Endothelial cell of umbilical vein (primary cell): ENCODE results near the gene RNGTT. TPM values are rescaled to one million over a fixed set of nuclear protein-coding genes. Genes with fewer than 3 reads are reported as not detected.

Source experiments
- BruUV-seq: library from RNA; stranded (reverse); fragments of 400-500 nt; replicated peaks from 2 replicates; lab custom pipeline; 2021; lab: Mats Ljungman, UMichigan
- CTCF ChIA-PET: fragments of 300-600, 350-600 bp; sonication (Branson Sonifier 250); formaldehyde crosslinking; loops from one replicate; lab custom pipeline; 2021; ENCODE audit warnings: antibody characterized with exemption, inconsistent platforms; lab: Charles Lee
- POLR2A ChIA-PET: fragments of 300-600, 350-600 bp; sonication (Branson Sonifier 250); formaldehyde crosslinking; loops from one replicate; lab custom pipeline; 2021; ENCODE audit warnings: antibody characterized with exemption, inconsistent platforms; lab: Charles Lee
- DNase-seq: peaks from one replicate; pipeline ENCODE4 v3.0.0-alpha.2; 2011; ENCODE audit warnings: low read depth, low spot score
- FAIRE-seq: peaks from 2 replicates; lab custom pipeline; 2011; peaks lifted over from hg19 to GRCh38; lab: Jason Lieb, UNC
- H2AFZ ChIP-seq: 2 replicates; pipeline ENCODE4 v1.6.0; 2012; ENCODE audit warnings: low read depth, low read length, control low read depth, inconsistent platforms
- H3K27ac ChIP-seq: 2 replicates; pipeline ENCODE4 v1.5.1; 2011; ENCODE audit warnings: low read depth, mild to moderate bottlenecking, control low read depth, low read length, moderate library complexity; ENCODE audit not compliant: insufficient read depth
- H3K27me3 ChIP-seq, 2 experiments: 2 replicates each; pipeline versions ENCODE4 v1.6.0 to v1.6.1; 2011; ENCODE audit warnings: low read length in 2 of 2, mixed read lengths in 1 of 2; ENCODE audit not compliant: control insufficient read depth in 2 of 2, insufficient read depth in 2 of 2
- H3K36me3 ChIP-seq, 2 experiments: 2 replicates in 1 of 2; 3 replicates in 1 of 2; pipeline ENCODE4 v1.5.1; 2011; ENCODE audit warnings: low read length in 2 of 2, mild to moderate bottlenecking in 1 of 2, moderate library complexity in 1 of 2; ENCODE audit not compliant: control insufficient read depth in 2 of 2, insufficient read depth in 2 of 2; ENCODE audit errors: extremely low read depth in 1 of 2
- H3K4me1 ChIP-seq: 3 replicates; pipeline ENCODE4 v1.5.1; 2011; ENCODE audit warnings: mild to moderate bottlenecking, low read length; ENCODE audit not compliant: control insufficient read depth, insufficient read depth; ENCODE audit errors: extremely low read depth
- H3K4me2 ChIP-seq: 2 replicates; pipeline ENCODE4 v1.6.1; 2011; ENCODE audit warnings: low read length, control low read depth, mixed read lengths; ENCODE audit not compliant: insufficient read depth
- H3K4me3 ChIP-seq, 3 experiments: fragments of 200-600 bp in 1 of 3; sonication (generic), shearing (Covaris generic) in 1 of 3; replicated peaks in 1 of 3; 2 replicates each; pipeline ENCODE4 v1.5.1; 2011 to 2016; ENCODE audit warnings: control low read depth in 3 of 3, low read length in 3 of 3, mild to moderate bottlenecking in 2 of 3, inconsistent platforms in 1 of 3, low read depth in 1 of 3, moderate library complexity in 1 of 3; ENCODE audit not compliant: insufficient read depth in 1 of 3
- H3K79me2 ChIP-seq: 2 replicates; pipeline ENCODE4 v1.6.0; 2012; ENCODE audit warnings: low read length, inconsistent platforms; ENCODE audit not compliant: control insufficient read depth, insufficient read depth
- H3K9ac ChIP-seq: replicated peaks from 2 replicates; pipeline ENCODE3; 2011; ENCODE audit warnings: low read length, control low read depth; ENCODE audit not compliant: insufficient read depth; ENCODE audit errors: extremely low read depth
- H3K9me1 ChIP-seq: replicated peaks from 3 replicates; pipeline ENCODE4 v1.6.0; 2011; ENCODE audit warnings: mild to moderate bottlenecking, low read length; ENCODE audit not compliant: control insufficient read depth, insufficient read depth; ENCODE audit errors: extremely low read depth
- H3K9me3 ChIP-seq: replicated peaks from 2 replicates; pipeline ENCODE4 v1.5.1; 2012; ENCODE audit warnings: low read length, inconsistent platforms; ENCODE audit not compliant: control insufficient read depth, insufficient read depth
- H4K20me1 ChIP-seq: replicated peaks from 2 replicates; pipeline ENCODE3; 2011; ENCODE audit warnings: mild to moderate bottlenecking, low read length; ENCODE audit not compliant: control insufficient read depth, insufficient read depth; ENCODE audit errors: extremely low read depth
- EZH2 ChIP-seq: IDR thresholded peaks from 2 replicates; pipeline ENCODE4 v1.6.1; 2012; ENCODE audit warnings: borderline replicate concordance, low read depth, mild to moderate bottlenecking, moderate library complexity, low read length, inconsistent platforms; ENCODE audit not compliant: severe bottlenecking
- FOS ChIP-seq: IDR thresholded peaks from 2 replicates; pipeline ENCODE4 v1.6.1; 2011; ENCODE audit warnings: mild to moderate bottlenecking, low read length, moderate library complexity, borderline replicate concordance; ENCODE audit not compliant: insufficient read depth
- GATA2 ChIP-seq: IDR thresholded peaks from 2 replicates; pipeline ENCODE4 v1.7.0; 2011; ENCODE audit warnings: low read depth, mild to moderate bottlenecking, moderate library complexity, mixed read lengths, low read length; ENCODE audit not compliant: insufficient read length, insufficient read depth
- JUN ChIP-seq: IDR thresholded peaks from 2 replicates; pipeline ENCODE4 v1.6.1; 2011; ENCODE audit warnings: borderline replicate concordance, low read depth; ENCODE audit not compliant: insufficient read length, insufficient read depth
- MYC ChIP-seq: IDR thresholded peaks from one replicate; pipeline ENCODE4 v1.6.1; 2011; ENCODE audit warnings: mild to moderate bottlenecking, low read depth, low read length
- POLR2A ChIP-seq: IDR thresholded peaks from 2 replicates; pipeline ENCODE4 v1.6.1; 2012; ENCODE audit warnings: low read depth, mild to moderate bottlenecking, control low read depth, low read length
- POLR2AphosphoS5 ChIP-seq: IDR thresholded peaks from 2 replicates; pipeline ENCODE4 v1.6.1; 2012; ENCODE audit warnings: low read depth, mild to moderate bottlenecking, control low read depth, low read length, moderate library complexity; ENCODE audit not compliant: insufficient read depth
- dilution Hi-C: fragments of 300-500 bp; cut with MboI; formaldehyde crosslinking; loops from one replicate; pipeline ENCODE4 v1.15.0; 2019; ENCODE audit warnings: low sequenced_read_pairs; ENCODE audit not compliant: extremely low pct_ligation_motif_present
- intact Hi-C: fragments of 100-400 bp; cut with micrococcal nuclease; formaldehyde crosslinking; loops from one replicate; pipeline ENCODE4 v1.10.0; 2022
- polyA plus RNA-seq, 4 experiments: library from polyadenylated mRNA; depleted of rRNA in 3 of 4; stranded (reverse) in 3 of 4; unstranded in 1 of 4; fragments of >200 nt; gene quantifications; 2 replicates each; pipeline versions ENCODE4 v1.2.1 to v1.2.3, GENCODE V29; 2011 to 2012; ENCODE audit warnings: missing spikeins in 1 of 4
- total RNA-seq: library from RNA; stranded (reverse); gene quantifications from 2 replicates; pipeline ENCODE4 v1.2.3, GENCODE V29; 2021
- TF ChIP-seq, protein P1 (sequence below): IDR thresholded peaks from 2 replicates; pipeline ENCODE4 v1.6.1; 2011; ENCODE audit not compliant: insufficient read depth, insufficient read length
- TF ChIP-seq, protein P2 (sequence below), 2 donors: IDR thresholded peaks; 1 replicate in 1 of 2; 2 replicates in 1 of 2; pipeline ENCODE4 v1.5.1; 2011; ENCODE audit warnings: low read length in 2 of 2, mild to moderate bottlenecking in 2 of 2, moderate library complexity in 2 of 2, control low read depth in 1 of 2, inconsistent platforms in 1 of 2, low read depth in 1 of 2; ENCODE audit not compliant: insufficient read depth in 1 of 2; ENCODE audit errors: extremely low read depth in 1 of 2

Gene RNGTT
- total and polyA plus RNA-seq, 2 donors (not counting 3 experiments of a cell fraction or from before 2014, with no cell fraction given) = 2.1 to 13.1 TPM

DNA sequence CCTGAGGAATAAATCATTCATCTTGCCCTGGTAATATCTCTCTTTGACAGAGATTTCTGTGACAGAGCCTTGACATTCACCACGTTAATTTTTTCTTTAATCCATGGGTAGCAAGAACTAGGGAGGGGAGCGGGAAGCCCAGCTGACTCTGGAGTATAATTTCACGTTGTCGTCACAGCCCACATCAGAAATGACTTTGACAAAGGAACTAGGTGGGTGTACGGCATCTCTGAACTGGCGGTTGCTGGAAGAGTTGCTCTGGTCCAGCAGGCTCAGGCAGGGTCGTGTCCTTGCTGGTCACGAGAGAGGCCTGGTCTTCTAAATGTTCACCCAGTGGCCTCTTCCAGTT lies 400.2 kb downstream of the RNGTT start:
- Histone ChIP-seq H3K4me1 (no peaks in the 10 kb centered on the region), H3K9ac (no peak overlapping the region), H3K4me3 (no peak overlapping the region), H3K4me2 (no peak overlapping the region), H2AFZ (no peak overlapping the region), H3K27me3 (peaks cover 0 to 2% of the 10 kb centered on the region in 2 experiments), H3K36me3 (no peaks in the 10 kb centered on the region), H3K79me2 (no peaks in the 10 kb centered on the region), H3K9me3 (no peaks in the 10 kb centered on the region), H3K27ac (no peak overlapping the region), H3K9me1 (no peaks in the 10 kb centered on the region), H4K20me1 (no peaks in the 10 kb centered on the region)
- ChIA-PET POLR2A (no interaction called here), CTCF (no interaction called here)
- TF ChIP-seq MYC (no peak), POLR2AphosphoS5 (no peak), EZH2 (no peak), GATA2 (no peak), JUN (no peak), FOS (no peak), POLR2A (no peak)
- TF ChIP-seq, protein P1, sequence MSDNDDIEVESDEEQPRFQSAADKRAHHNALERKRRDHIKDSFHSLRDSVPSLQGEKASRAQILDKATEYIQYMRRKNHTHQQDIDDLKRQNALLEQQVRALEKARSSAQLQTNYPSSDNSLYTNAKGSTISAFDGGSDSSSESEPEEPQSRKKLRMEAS = no peak
- TF ChIP-seq, protein P2, sequence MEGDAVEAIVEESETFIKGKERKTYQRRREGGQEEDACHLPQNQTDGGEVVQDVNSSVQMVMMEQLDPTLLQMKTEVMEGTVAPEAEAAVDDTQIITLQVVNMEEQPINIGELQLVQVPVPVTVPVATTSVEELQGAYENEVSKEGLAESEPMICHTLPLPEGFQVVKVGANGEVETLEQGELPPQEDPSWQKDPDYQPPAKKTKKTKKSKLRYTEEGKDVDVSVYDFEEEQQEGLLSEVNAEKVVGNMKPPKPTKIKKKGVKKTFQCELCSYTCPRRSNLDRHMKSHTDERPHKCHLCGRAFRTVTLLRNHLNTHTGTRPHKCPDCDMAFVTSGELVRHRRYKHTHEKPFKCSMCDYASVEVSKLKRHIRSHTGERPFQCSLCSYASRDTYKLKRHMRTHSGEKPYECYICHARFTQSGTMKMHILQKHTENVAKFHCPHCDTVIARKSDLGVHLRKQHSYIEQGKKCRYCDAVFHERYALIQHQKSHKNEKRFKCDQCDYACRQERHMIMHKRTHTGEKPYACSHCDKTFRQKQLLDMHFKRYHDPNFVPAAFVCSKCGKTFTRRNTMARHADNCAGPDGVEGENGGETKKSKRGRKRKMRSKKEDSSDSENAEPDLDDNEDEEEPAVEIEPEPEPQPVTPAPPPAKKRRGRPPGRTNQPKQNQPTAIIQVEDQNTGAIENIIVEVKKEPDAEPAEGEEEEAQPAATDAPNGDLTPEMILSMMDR (IDR thresholded peaks at IDR 0.05; ENCODE audit: extremely low read depth in 1 of 2, insufficient read depth in 1 of 2, low read depth in 1 of 2, low read length in 2 of 2) = no peak
- DNase-seq (no peak), FAIRE-seq (no peak)
- intact Hi-C loops = no loop called here
- dilution Hi-C loops = no loop called here
- BruUV-seq = no TSS peak
